ENCODE results near the gene ACTR8. TPM values are rescaled to one million over a fixed set of nuclear protein-coding genes. Genes with fewer than 3 reads are reported as not detected.
"Not testable (repeated sequence)": the region's sequence is repeated elsewhere in the genome, so short reads cannot be mapped to it uniquely, and the experiment has no call there.

The ACTR8 gene
- 31.3 and 39.2 TPM in 2 replicates for total RNA-seq

GRCh38 chr3:53881691-53882593 is at the start of gene ACTR8:
Gene ACTR8 (minus strand): TSS chr3:53882152. CDS start chr3:53882101, 51 bp downstream.
- no peak for TF ChIP-seq CTCF (IDR thresholded peaks at IDR 0.05; ENCODE audit: insufficient read depth, low read length, poor library complexity, severe bottlenecking)
- no peak for DNase-seq (ENCODE audit: low read depth)
- Histone ChIP-seq H3K4me3 (ENCODE audit: low read depth, low read length) (peak within 1 kb of the TSS; percentile 65), H3K36me3 (ENCODE audit: control insufficient read depth, insufficient read depth, low read length) (no peaks in the 10 kb centered on the region), H3K27me3 (ENCODE audit: control insufficient read depth, insufficient read depth, low read length) (no peaks in the 10 kb centered on the region)

- DNase-seq (ENCODE audit: low read depth); H3K27me3 ChIP-seq (ENCODE audit: control insufficient read depth, insufficient read depth, low read length); H3K4me3 ChIP-seq (ENCODE audit: low read depth, low read length); H3K36me3 ChIP-seq (ENCODE audit: control insufficient read depth, insufficient read depth, low read length): not testable (repeated sequence)
Measured at GRCh38 chr3:53927208-53927872, 45.4 kb upstream of the ACTR8 start.

- Histone ChIP-seq H3K4me3 (ENCODE audit: low read depth, low read length) (no peak overlapping the region), H3K36me3 (ENCODE audit: control insufficient read depth, insufficient read depth, low read length) (no peaks in the 10 kb centered on the region), H3K27me3 (ENCODE audit: control insufficient read depth, insufficient read depth, low read length) (no peaks in the 10 kb centered on the region)
- peak; percentile 52 for TF ChIP-seq CTCF (IDR thresholded peaks at IDR 0.05; ENCODE audit: insufficient read depth, low read length, poor library complexity, severe bottlenecking)
- DNase-seq (ENCODE audit: low read depth) = no peak
Measured at GRCh38 chr3:53921296-53921695, 39.3 kb upstream of the ACTR8 start.

- no peak for TF ChIP-seq CTCF (IDR thresholded peaks at IDR 0.05; ENCODE audit: insufficient read depth, low read length, poor library complexity, severe bottlenecking)
Measured at GRCh38 chr3:53919741-53920140, 37.8 kb upstream of the ACTR8 start.

GRCh38 chr3:53913401-53913800 is 31.4 kb upstream of the ACTR8 start:
- Histone ChIP-seq H3K4me3 (ENCODE audit: low read depth, low read length) (no peak overlapping the region), H3K27me3 (ENCODE audit: control insufficient read depth, insufficient read depth, low read length) (no peaks in the 10 kb centered on the region), H3K36me3 (ENCODE audit: control insufficient read depth, insufficient read depth, low read length) (no peaks in the 10 kb centered on the region)
- no peak for TF ChIP-seq CTCF (IDR thresholded peaks at IDR 0.05; ENCODE audit: insufficient read depth, low read length, poor library complexity, severe bottlenecking)
- no peak for DNase-seq (ENCODE audit: low read depth)

More at GRCh38 chr3:53919741-53920140, 37.8 kb upstream of the ACTR8 start:
- Histone ChIP-seq H3K4me3 (ENCODE audit: low read depth, low read length) (no peak overlapping the region), H3K27me3 (ENCODE audit: control insufficient read depth, insufficient read depth, low read length) (no peaks in the 10 kb centered on the region), H3K36me3 (ENCODE audit: control insufficient read depth, insufficient read depth, low read length) (no peaks in the 10 kb centered on the region)
- no peak for DNase-seq (ENCODE audit: low read depth)

GRCh38 chr3:53902711-53903110 is 20.8 kb upstream of the ACTR8 start:
- no peak overlapping the region for H3K4me3 ChIP-seq (ENCODE audit: low read depth, low read length)
- DNase-seq (ENCODE audit: low read depth) = no peak
- TF ChIP-seq CTCF (IDR thresholded peaks at IDR 0.05; ENCODE audit: insufficient read depth, low read length, poor library complexity, severe bottlenecking) = no peak
- H3K36me3 ChIP-seq (ENCODE audit: control insufficient read depth, insufficient read depth, low read length) = no peaks in the 10 kb centered on the region
- no peaks in the 10 kb centered on the region for H3K27me3 ChIP-seq (ENCODE audit: control insufficient read depth, insufficient read depth, low read length)
